GM19043 (cell line): ENCODE measurements around the gene IP6K2.

ENCODE experiments used
- ATAC-seq: cut with Tn5 transposase; IDR thresholded peaks from one replicate; pipeline ENCODE4 v1.9.1; 2021; ENCODE audit warnings: low read depth; ENCODE audit not compliant: unreplicated experiment

IP6K2 gene

GRCh38 chr3:48692551-48692950 lies 24.5 kb downstream of the IP6K2 start:
- no peak for ATAC-seq

- ATAC-seq, result no peak
Observed at GRCh38 chr3:48690846-48691458, 26.1 kb downstream of the IP6K2 start.

- no peak for ATAC-seq
Observed at GRCh38 chr3:48689384-48689783, 27.6 kb downstream of the IP6K2 start.

GRCh38 chr3:48688737-48689075 lies 28.3 kb downstream of the IP6K2 start:
- ATAC-seq, result no peak

- no peak for ATAC-seq
Observed at GRCh38 chr3:48688032-48688736, 28.8 kb downstream of the IP6K2 start.

- no peak for ATAC-seq
Observed at GRCh38 chr3:48687220-48687678, 29.8 kb downstream of the IP6K2 start.

- no peak for ATAC-seq
Observed at GRCh38 chr3:48686538-48687219, 30.3 kb downstream of the IP6K2 start.

- ATAC-seq, result peak; percentile 78
Observed at GRCh38 chr3:48685603-48686511, 31.2 kb downstream of the IP6K2 start, which contains the start of gene NCKIPSD. Gene NCKIPSD, minus strand, starts transcription at chr3:48685915. Its CDS starts 108 bp downstream, at chr3:48685807.

- no peak for ATAC-seq
Observed at GRCh38 chr3:48685293-48685602, 31.8 kb downstream of the IP6K2 start.

- no peak for ATAC-seq
Observed at GRCh38 chr3:48684480-48685143, 32.4 kb downstream of the IP6K2 start.

- no peak for ATAC-seq
Observed at GRCh38 chr3:48684054-48684349, 33.0 kb downstream of the IP6K2 start.

GRCh38 chr3:48682786-48683185 lies 34.2 kb downstream of the IP6K2 start:
- ATAC-seq, result no peak

- ATAC-seq, result no peak
Observed at GRCh38 chr3:48681974-48682610, 34.9 kb downstream of the IP6K2 start.

- ATAC-seq, result no peak
Observed at GRCh38 chr3:48681541-48681880, 35.5 kb downstream of the IP6K2 start.

- no peak for ATAC-seq
Observed at GRCh38 chr3:48680811-48681540, 36.0 kb downstream of the IP6K2 start.

- ATAC-seq, result no peak
Observed at GRCh38 chr3:48679411-48680391, 37.3 kb downstream of the IP6K2 start.

- ATAC-seq, result no peak
Observed at GRCh38 chr3:48678566-48679380, 38.2 kb downstream of the IP6K2 start.

GRCh38 chr3:48678056-48678455 lies 39.0 kb downstream of the IP6K2 start:
- no peak for ATAC-seq
